Upper lobe of left lung (tissue), 6 donors: Measurements from ENCODE around the gene C16orf74. TPM values are rescaled to one million over a fixed set of nuclear protein-coding genes. Genes with fewer than 3 reads are reported as not detected.
A peak's percentile ranks its signal among the peaks of the same experiment; 100 is the strongest.

Experiments
- ATAC-seq, 2 donors: fragments of 200-7000 bp; cut with Tn5 transposase; one replicate each; pipeline ENCODE4 v1.9.1; 2022; ENCODE audit warnings: mild to moderate bottlenecking in 2 of 2, moderate library complexity in 2 of 2; ENCODE audit not compliant: low FRiP score in 2 of 2
- DNase-seq, 2 donors: peaks; one replicate each; pipeline ENCODE4 v3.0.0-alpha.2; 2019 to 2020
- H3K27ac ChIP-seq, 4 donors: fragments of 200-600 bp; sonication (generic); one replicate each; pipeline ENCODE4 v1.5.1; 2016 to 2019
- H3K27me3 ChIP-seq, 4 donors: fragments of 200-600 bp; sonication (generic); one replicate each; pipeline ENCODE4 v1.5.1; 2017 to 2019
- H3K36me3 ChIP-seq, 4 donors: fragments of 200-600 bp; sonication (generic); one replicate each; pipeline ENCODE4 v1.5.1; 2016 to 2019
- H3K4me1 ChIP-seq, 4 donors: fragments of 200-600 bp; sonication (generic); one replicate each; pipeline ENCODE4 v1.5.1; 2018 to 2019
- H3K4me3 ChIP-seq, 4 donors: fragments of 200-600 bp; sonication (generic); one replicate each; pipeline ENCODE4 v1.5.1; 2017 to 2019; ENCODE audit warnings: mild to moderate bottlenecking in 2 of 4, moderate library complexity in 1 of 4
- H3K9me3 ChIP-seq, 4 donors: fragments of 200-600 bp; sonication (generic); one replicate each; pipeline ENCODE4 v1.5.1; 2018 to 2019
- CTCF ChIP-seq, 6 experiments: fragments of 450-650 bp in 4 of 6; fragments of 200-600 bp in 2 of 6; sonication (generic) in 2 of 6; IDR thresholded peaks; one replicate each; pipeline ENCODE4 v1.5.1; 2016 to 2019; ENCODE audit warnings: antibody characterized with exemption in 6 of 6
- EP300 ChIP-seq, 4 donors: sonication (generic); formaldehyde crosslinking; IDR thresholded peaks; one replicate each; pipeline ENCODE4 v1.5.1; 2017; ENCODE audit warnings: antibody characterized with exemption in 4 of 4, control low read depth in 2 of 4
- POLR2A ChIP-seq, 4 donors: fragments of 450-650 bp; IDR thresholded peaks; one replicate each; pipeline ENCODE4 v1.5.1; 2016 to 2017; ENCODE audit warnings: antibody characterized with exemption in 4 of 4, mild to moderate bottlenecking in 2 of 4
- POLR2AphosphoS5 ChIP-seq, 2 donors: sonication (generic); formaldehyde crosslinking; IDR thresholded peaks; one replicate each; pipeline ENCODE4 v1.5.1; 2017; ENCODE audit warnings: antibody characterized with exemption in 2 of 2
- whole genome bisulfite sequencing, 2 donors: methylation state at CpG; one replicate each; pipeline ENCODE4 v1.1.5; 2017 to 2018; 5-methylcytosine and 5-hydroxymethylcytosine counted together
- total RNA-seq, 6 donors: library from RNA; depleted of rRNA in 4 of 6; stranded (reverse); fragments of >200 nt in 4 of 6; gene quantifications; one replicate each; pipeline versions ENCODE4 v1.1.0 to v1.2.1, GENCODE V29; 2016 to 2021
- donor health status: DM: no; HTN: no; CAD: no; lungs with moderate emphysema.
- donor health status: DM: no; HTN: yes; CAD: no; lungs with severe emphysema.

C16orf74 gene
- total RNA-seq, 6 donors from 2014 or later = 1.2 to 6.3 (median 4.1) TPM; not detected in 1

GRCh38 chr16:85682516-85682915 lies 68.4 kb downstream of the C16orf74 start:
- WGBS, 2 donors = 72 to 89% methylated on average over 6 to 9 of the region's 9 CpGs
- TF ChIP-seq POLR2A (IDR thresholded peaks at IDR 0.05) = no peak
- no peak for TF ChIP-seq EP300 (IDR thresholded peaks at IDR 0.05)
- TF ChIP-seq CTCF (IDR thresholded peaks at IDR 0.05) = no peak
- no peak for TF ChIP-seq POLR2AphosphoS5 (IDR thresholded peaks at IDR 0.05)
- DNase-seq = no peak

GRCh38 chr16:85681255-85681654 lies 69.6 kb downstream of the C16orf74 start:
- H3K36me3 ChIP-seq = peaks cover 0 to 10% (median 2%) of the 10 kb centered on the region in 4 donors
- DNase-seq (peak in 1 of 2 donors; percentile 53), ATAC-seq (no peak)
- no peak overlapping the region for H3K27ac ChIP-seq
- no peaks in the 10 kb centered on the region for H3K27me3 ChIP-seq
- no peaks in the 10 kb centered on the region for H3K9me3 ChIP-seq
- peaks cover 0 to 11% (median 2%) of the 10 kb centered on the region in 4 donors for H3K4me1 ChIP-seq
- 64 to 69% methylated on average over 8 of the region's 8 CpGs for WGBS, 2 donors
- TF ChIP-seq POLR2A (IDR thresholded peaks at IDR 0.05) (no peak), EP300 (IDR thresholded peaks at IDR 0.05) (no peak), CTCF (IDR thresholded peaks at IDR 0.05) (no peak), POLR2AphosphoS5 (IDR thresholded peaks at IDR 0.05) (no peak)
- no peak overlapping the region for H3K4me3 ChIP-seq

More at GRCh38 chr16:85682516-85682915, 68.4 kb downstream of the C16orf74 start:
- ATAC-seq = no peak
- Histone ChIP-seq H3K27ac (no peak overlapping the region), H3K9me3 (no peaks in the 10 kb centered on the region), H3K36me3 (no peaks in the 10 kb centered on the region), H3K4me3 (no peak overlapping the region), H3K4me1 (peaks cover 0 to 11% (median 2%) of the 10 kb centered on the region in 4 donors), H3K27me3 (no peaks in the 10 kb centered on the region)

GRCh38 chr16:85680352-85680944 lies 70.4 kb downstream of the C16orf74 start:
- Histone ChIP-seq H3K4me3 (no peak overlapping the region), H3K9me3 (no peaks in the 10 kb centered on the region), H3K4me1 (peaks cover 0 to 11% (median 2%) of the 10 kb centered on the region in 4 donors), H3K27me3 (no peaks in the 10 kb centered on the region), H3K36me3 (peaks cover 0 to 16% (median 5%) of the 10 kb centered on the region in 4 donors), H3K27ac (no peak overlapping the region)
- ATAC-seq = no peak
- TF ChIP-seq POLR2A (IDR thresholded peaks at IDR 0.05) (no peak), POLR2AphosphoS5 (IDR thresholded peaks at IDR 0.05) (no peak), EP300 (IDR thresholded peaks at IDR 0.05) (no peak), CTCF (IDR thresholded peaks at IDR 0.05) (no peak)
- WGBS, 2 donors = 67 to 76% methylated on average over 6 of the region's 6 CpGs
- DNase-seq = no peak

- no peak overlapping the region for H3K4me3 ChIP-seq
- no peaks in the 10 kb centered on the region for H3K27me3 ChIP-seq
- DNase-seq (no peak), ATAC-seq (no peak)
- no peak for TF ChIP-seq EP300 (IDR thresholded peaks at IDR 0.05)
- TF ChIP-seq CTCF (IDR thresholded peaks at IDR 0.05) = no peak
- no peak for TF ChIP-seq POLR2A (IDR thresholded peaks at IDR 0.05)
- TF ChIP-seq POLR2AphosphoS5 (IDR thresholded peaks at IDR 0.05) = no peak
- H3K27ac ChIP-seq = no peak overlapping the region
- H3K4me1 ChIP-seq = peaks cover 0 to 14% (median 2%) of the 10 kb centered on the region in 4 donors
- WGBS, 2 donors = 86 to 90% methylated on average over 6 of the region's 6 CpGs
- H3K36me3 ChIP-seq = peaks cover 0 to 20% (median 9%) of the 10 kb centered on the region in 4 donors
- no peaks in the 10 kb centered on the region for H3K9me3 ChIP-seq
These were observed 71.0 kb downstream of the C16orf74 start for GRCh38 chr16:85679870-85680269.

- Histone ChIP-seq H3K4me1 (peaks cover 5 to 24% (median 9%) of the 10 kb centered on the region in 4 donors), H3K27me3 (no peaks in the 10 kb centered on the region), H3K36me3 (peaks cover 0 to 29% (median 19%) of the 10 kb centered on the region in 4 donors), H3K4me3 (no peak overlapping the region), H3K27ac (no peak overlapping the region), H3K9me3 (no peaks in the 10 kb centered on the region)
- ATAC-seq (no peak), DNase-seq (no peak)
- TF ChIP-seq CTCF (IDR thresholded peaks at IDR 0.05) = no peak
- TF ChIP-seq POLR2AphosphoS5 (IDR thresholded peaks at IDR 0.05) = no peak
- TF ChIP-seq POLR2A (IDR thresholded peaks at IDR 0.05) = no peak
- no peak for TF ChIP-seq EP300 (IDR thresholded peaks at IDR 0.05)
- WGBS, 2 donors = 89 to 93% methylated on average over 5 of the region's 5 CpGs
These were observed 72.1 kb downstream of the C16orf74 start for GRCh38 chr16:85678821-85679220.
